ENCODE data around the gene GRID1. TPM values are rescaled to one million over a fixed set of nuclear protein-coding genes. Genes with fewer than 3 reads are reported as not detected.

The GRID1 gene
- total RNA-seq, 1 donor from 2014 or later, result not detected

DNA sequence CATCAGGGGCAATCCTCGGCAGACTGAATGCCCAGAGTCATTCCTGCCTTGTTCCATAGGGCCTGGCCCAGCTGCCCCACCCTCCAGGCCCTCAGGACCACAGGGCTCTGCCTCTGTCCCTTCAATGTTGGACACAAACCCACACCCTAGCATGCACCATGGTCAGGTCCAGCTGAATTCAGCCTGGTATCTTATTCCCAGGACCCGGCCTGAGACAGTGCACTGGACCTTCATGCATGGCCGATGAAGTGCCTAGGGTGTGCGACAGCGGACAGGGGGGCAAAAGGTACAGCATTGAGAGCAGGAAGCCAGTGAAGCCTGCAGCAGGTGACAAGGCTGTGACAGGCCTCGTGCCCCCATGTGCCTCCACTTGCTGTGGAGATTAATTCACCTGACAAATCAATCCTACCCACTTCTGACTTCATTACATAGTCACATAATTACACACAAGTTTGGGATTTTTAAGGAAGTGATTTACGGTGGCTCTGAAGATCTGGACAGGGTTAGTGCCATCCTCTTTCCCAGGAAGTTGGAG lies 261.9 kb downstream of the GRID1 start:
- no peaks in the 10 kb centered on the region for H3K9me3 Mint-ChIP-seq
- H3K27me3 Mint-ChIP-seq, result peaks cover 4% of the 10 kb centered on the region
- ChIA-PET CTCF (no interaction called here), POLR2A (no interaction called here)
- no peak overlapping the region for H3K4me3 Mint-ChIP-seq
- intact Hi-C loops (cut with micrococcal nuclease), result no loop called here
- ATAC-seq (ENCODE audit: low read depth), result no peak
- TF ChIP-seq, protein P1, sequence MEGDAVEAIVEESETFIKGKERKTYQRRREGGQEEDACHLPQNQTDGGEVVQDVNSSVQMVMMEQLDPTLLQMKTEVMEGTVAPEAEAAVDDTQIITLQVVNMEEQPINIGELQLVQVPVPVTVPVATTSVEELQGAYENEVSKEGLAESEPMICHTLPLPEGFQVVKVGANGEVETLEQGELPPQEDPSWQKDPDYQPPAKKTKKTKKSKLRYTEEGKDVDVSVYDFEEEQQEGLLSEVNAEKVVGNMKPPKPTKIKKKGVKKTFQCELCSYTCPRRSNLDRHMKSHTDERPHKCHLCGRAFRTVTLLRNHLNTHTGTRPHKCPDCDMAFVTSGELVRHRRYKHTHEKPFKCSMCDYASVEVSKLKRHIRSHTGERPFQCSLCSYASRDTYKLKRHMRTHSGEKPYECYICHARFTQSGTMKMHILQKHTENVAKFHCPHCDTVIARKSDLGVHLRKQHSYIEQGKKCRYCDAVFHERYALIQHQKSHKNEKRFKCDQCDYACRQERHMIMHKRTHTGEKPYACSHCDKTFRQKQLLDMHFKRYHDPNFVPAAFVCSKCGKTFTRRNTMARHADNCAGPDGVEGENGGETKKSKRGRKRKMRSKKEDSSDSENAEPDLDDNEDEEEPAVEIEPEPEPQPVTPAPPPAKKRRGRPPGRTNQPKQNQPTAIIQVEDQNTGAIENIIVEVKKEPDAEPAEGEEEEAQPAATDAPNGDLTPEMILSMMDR (IDR thresholded peaks at IDR 0.05), result no peak
- no peaks in the 10 kb centered on the region for H3K4me1 Mint-ChIP-seq
- H3K36me3 Mint-ChIP-seq (ENCODE audit: low read depth), result no peaks in the 10 kb centered on the region
- no peak for DNase-seq
- no peak overlapping the region for H3K27ac Mint-ChIP-seq

DNA sequence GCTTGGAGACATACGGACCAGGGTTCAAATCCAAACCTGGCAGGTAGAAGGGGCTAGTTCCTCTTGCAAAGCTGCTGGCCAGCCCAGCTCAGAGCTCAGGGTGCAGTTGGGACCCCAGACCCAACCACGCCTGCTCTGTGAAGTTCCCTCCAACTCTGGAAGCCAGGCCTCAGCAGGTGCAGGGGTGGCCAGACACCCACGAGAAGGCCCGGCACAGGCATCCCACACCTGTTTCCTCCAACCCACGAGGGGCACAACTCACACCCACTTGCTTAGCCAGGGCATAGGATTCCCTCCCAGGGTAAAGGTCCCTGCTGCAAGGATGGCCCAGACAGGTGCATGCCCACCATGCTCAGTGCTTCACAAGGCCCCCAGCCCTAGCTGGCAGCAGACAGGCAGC lies 262.4 kb downstream of the GRID1 start:
- Mint-ChIP-seq H3K36me3 (ENCODE audit: low read depth) (no peaks in the 10 kb centered on the region), H3K4me3 (no peak overlapping the region), H3K4me1 (no peaks in the 10 kb centered on the region), H3K9me3 (no peaks in the 10 kb centered on the region), H3K27ac (no peak overlapping the region), H3K27me3 (peaks cover 4% of the 10 kb centered on the region)
- TF ChIP-seq, protein P1 (IDR thresholded peaks at IDR 0.05), result no peak
- DNase-seq (no peak), ATAC-seq (ENCODE audit: low read depth) (no peak)
- intact Hi-C loops (cut with micrococcal nuclease), result no loop called here
- CTCF ChIA-PET, result no interaction called here
- POLR2A ChIA-PET, result no interaction called here

- intact Hi-C loops (cut with micrococcal nuclease), result no loop called here
These were observed 263.0 kb downstream of the GRID1 start for GRCh38 chr10:86103391-86104101.

GRCh38 chr10:86102451-86102850 lies 264.1 kb downstream of the GRID1 start:
- POLR2A ChIA-PET, result no interaction called here
- no peaks in the 10 kb centered on the region for H3K4me1 Mint-ChIP-seq
- DNase-seq, result no peak
- no peak overlapping the region for H3K4me3 Mint-ChIP-seq
- TF ChIP-seq, protein P1 (IDR thresholded peaks at IDR 0.05), result no peak
- ATAC-seq (ENCODE audit: low read depth), result no peak
- intact Hi-C loops (cut with micrococcal nuclease), result no loop called here
- CTCF ChIA-PET, result no interaction called here
- H3K9me3 Mint-ChIP-seq, result no peaks in the 10 kb centered on the region
- H3K27me3 Mint-ChIP-seq, result peaks cover 2% of the 10 kb centered on the region
- H3K36me3 Mint-ChIP-seq (ENCODE audit: low read depth), result no peaks in the 10 kb centered on the region
- no peak overlapping the region for H3K27ac Mint-ChIP-seq

More at GRCh38 chr10:86103391-86104101, 263.0 kb downstream of the GRID1 start:
- no peak overlapping the region for H3K27ac Mint-ChIP-seq
- DNase-seq (no peak), ATAC-seq (ENCODE audit: low read depth) (no peak)
- peaks cover 4% of the 10 kb centered on the region for H3K27me3 Mint-ChIP-seq
- ChIA-PET POLR2A (no interaction called here), CTCF (no interaction called here)
- H3K9me3 Mint-ChIP-seq, result no peaks in the 10 kb centered on the region
- no peaks in the 10 kb centered on the region for H3K36me3 Mint-ChIP-seq (ENCODE audit: low read depth)
- H3K4me1 Mint-ChIP-seq, result no peaks in the 10 kb centered on the region
- TF ChIP-seq, protein P1 (IDR thresholded peaks at IDR 0.05), result no peak
- H3K4me3 Mint-ChIP-seq, result no peak overlapping the region

DNA sequence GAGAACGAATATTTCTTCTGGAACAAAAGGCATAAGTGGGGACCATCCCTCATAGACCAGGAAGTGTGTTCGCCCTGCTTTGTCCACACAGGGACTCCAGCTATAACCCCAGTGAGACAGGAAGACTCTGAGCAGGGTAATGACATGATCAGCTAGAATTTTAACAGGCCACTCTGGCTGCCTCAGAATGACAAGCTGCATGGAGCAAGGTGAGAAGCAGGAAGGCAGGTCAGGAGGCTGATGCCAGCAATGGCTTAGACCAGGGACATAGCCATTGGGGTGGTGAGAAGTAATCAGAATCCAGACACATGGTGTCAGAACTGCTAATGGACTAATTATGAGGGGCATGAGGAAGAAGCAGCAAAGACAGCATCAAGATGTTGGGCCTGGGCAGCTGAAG lies 264.6 kb downstream of the GRID1 start:
- POLR2A ChIA-PET, result no interaction called here
- no peak overlapping the region for H3K4me3 Mint-ChIP-seq
- H3K27me3 Mint-ChIP-seq, result peaks cover 2% of the 10 kb centered on the region
- H3K9me3 Mint-ChIP-seq, result no peaks in the 10 kb centered on the region
- intact Hi-C loops (cut with micrococcal nuclease), result no loop called here
- no peaks in the 10 kb centered on the region for H3K36me3 Mint-ChIP-seq (ENCODE audit: low read depth)
- TF ChIP-seq, protein P1 (IDR thresholded peaks at IDR 0.05), result no peak
- CTCF ChIA-PET, result no interaction called here
- DNase-seq (no peak), ATAC-seq (ENCODE audit: low read depth) (no peak)
- no peak overlapping the region for H3K27ac Mint-ChIP-seq
- H3K4me1 Mint-ChIP-seq, result no peaks in the 10 kb centered on the region

All from activated B cell treated with CpG ODN at 0.5 μM for 24 hours (primary cell).